IMR-90 (cell line): Measurements from ENCODE around the gene TMC4.

Experiments
- BHLHE40 ChIP-seq: fragments of 150-350 bp; IDR thresholded peaks from 2 replicates; pipeline ENCODE4 v1.6.1; 2016; ENCODE audit warnings: mild to moderate bottlenecking, low read depth, low read length
- MAZ ChIP-seq: IDR thresholded peaks from 2 replicates; pipeline ENCODE4 v1.6.1; 2012; ENCODE audit warnings: low read depth, mild to moderate bottlenecking, low read length, improper control_type of control experiment, moderate library complexity, borderline replicate concordance
- POLR2A ChIP-seq: IDR thresholded peaks from 2 replicates; pipeline ENCODE4 v1.6.1; 2012; ENCODE audit warnings: mild to moderate bottlenecking, low read depth, low read length
- RAD21 ChIP-seq: IDR thresholded peaks from 2 replicates; pipeline ENCODE4 v1.6.1; 2012; ENCODE audit warnings: low read length, improper control_type of control experiment
- RFX5 ChIP-seq: IDR thresholded peaks from 2 replicates; pipeline ENCODE4 v1.8.0; 2012; ENCODE audit warnings: low read depth, mild to moderate bottlenecking, low read length, moderate library complexity
- SMC3 ChIP-seq: fragments of 150-350 bp; IDR thresholded peaks from 2 replicates; pipeline ENCODE4 v1.6.1; 2016; ENCODE audit warnings: low read depth, mild to moderate bottlenecking, antibody characterized with exemption, low read length, moderate library complexity
- TF ChIP-seq, protein P1 (sequence below): conservative IDR thresholded peaks from 2 replicates; pipeline ENCODE4 v1.5.1; 2012; ENCODE audit warnings: mild to moderate bottlenecking, low read depth, low read length, improper control_type of control experiment
- TF ChIP-seq, protein P2 (sequence below): fragments of 150-350 bp; IDR thresholded peaks from 2 replicates; pipeline ENCODE4 v1.6.1; 2017; ENCODE audit warnings: mild to moderate bottlenecking, antibody characterized with exemption, low read length, low read depth
- TF ChIP-seq, protein P3 (sequence below): fragments of 150-350 bp; IDR thresholded peaks from 2 replicates; pipeline ENCODE4 v1.6.1; 2016; ENCODE audit warnings: low read depth, mild to moderate bottlenecking, low read length, moderate library complexity, borderline replicate concordance

DNA sequence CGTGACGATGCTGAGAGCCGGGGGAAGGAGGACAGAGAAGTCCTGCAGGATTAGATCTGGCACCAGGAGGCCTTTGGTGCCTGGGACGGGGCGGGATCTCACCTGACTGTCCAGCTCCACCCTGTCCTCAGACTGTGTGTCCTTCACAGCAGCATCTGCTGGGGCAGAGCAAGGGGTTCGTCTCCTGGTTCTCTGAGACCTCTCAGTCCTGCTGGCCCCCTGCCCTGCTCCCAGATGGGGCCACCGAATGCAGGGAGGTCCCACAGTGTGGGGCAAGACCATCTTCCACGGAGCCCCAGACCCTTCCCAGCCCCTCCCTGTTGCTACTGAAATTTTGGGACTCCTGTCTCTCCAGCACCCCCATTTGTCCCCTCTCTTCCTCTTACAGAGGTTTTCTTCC, 45.3 kb upstream of the TMC4 start:
- TF ChIP-seq, protein P1, sequence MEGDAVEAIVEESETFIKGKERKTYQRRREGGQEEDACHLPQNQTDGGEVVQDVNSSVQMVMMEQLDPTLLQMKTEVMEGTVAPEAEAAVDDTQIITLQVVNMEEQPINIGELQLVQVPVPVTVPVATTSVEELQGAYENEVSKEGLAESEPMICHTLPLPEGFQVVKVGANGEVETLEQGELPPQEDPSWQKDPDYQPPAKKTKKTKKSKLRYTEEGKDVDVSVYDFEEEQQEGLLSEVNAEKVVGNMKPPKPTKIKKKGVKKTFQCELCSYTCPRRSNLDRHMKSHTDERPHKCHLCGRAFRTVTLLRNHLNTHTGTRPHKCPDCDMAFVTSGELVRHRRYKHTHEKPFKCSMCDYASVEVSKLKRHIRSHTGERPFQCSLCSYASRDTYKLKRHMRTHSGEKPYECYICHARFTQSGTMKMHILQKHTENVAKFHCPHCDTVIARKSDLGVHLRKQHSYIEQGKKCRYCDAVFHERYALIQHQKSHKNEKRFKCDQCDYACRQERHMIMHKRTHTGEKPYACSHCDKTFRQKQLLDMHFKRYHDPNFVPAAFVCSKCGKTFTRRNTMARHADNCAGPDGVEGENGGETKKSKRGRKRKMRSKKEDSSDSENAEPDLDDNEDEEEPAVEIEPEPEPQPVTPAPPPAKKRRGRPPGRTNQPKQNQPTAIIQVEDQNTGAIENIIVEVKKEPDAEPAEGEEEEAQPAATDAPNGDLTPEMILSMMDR = no peak
- TF ChIP-seq POLR2A (no peak), RAD21 (no peak), RFX5 (no peak), SMC3 (no peak), BHLHE40 (no peak), MAZ (no peak)
- TF ChIP-seq, protein P2, sequence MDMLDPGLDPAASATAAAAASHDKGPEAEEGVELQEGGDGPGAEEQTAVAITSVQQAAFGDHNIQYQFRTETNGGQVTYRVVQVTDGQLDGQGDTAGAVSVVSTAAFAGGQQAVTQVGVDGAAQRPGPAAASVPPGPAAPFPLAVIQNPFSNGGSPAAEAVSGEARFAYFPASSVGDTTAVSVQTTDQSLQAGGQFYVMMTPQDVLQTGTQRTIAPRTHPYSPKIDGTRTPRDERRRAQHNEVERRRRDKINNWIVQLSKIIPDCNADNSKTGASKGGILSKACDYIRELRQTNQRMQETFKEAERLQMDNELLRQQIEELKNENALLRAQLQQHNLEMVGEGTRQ = no peak
- TF ChIP-seq, protein P3, sequence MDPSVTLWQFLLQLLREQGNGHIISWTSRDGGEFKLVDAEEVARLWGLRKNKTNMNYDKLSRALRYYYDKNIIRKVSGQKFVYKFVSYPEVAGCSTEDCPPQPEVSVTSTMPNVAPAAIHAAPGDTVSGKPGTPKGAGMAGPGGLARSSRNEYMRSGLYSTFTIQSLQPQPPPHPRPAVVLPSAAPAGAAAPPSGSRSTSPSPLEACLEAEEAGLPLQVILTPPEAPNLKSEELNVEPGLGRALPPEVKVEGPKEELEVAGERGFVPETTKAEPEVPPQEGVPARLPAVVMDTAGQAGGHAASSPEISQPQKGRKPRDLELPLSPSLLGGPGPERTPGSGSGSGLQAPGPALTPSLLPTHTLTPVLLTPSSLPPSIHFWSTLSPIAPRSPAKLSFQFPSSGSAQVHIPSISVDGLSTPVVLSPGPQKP = no peak
